ENCODE measurements around the gene WAS.

Gene WAS

GRCh38 chrX:48737213-48737938 lies 53.8 kb downstream of the WAS start:
- DNase-seq (ENCODE audit: low read depth), result peak; percentile 92
- H3K4me3 ChIP-seq (ENCODE audit: control insufficient read depth, low read depth, low read length), result peak overlapping the region; percentile 68
- TF ChIP-seq CTCF (IDR thresholded peaks at IDR 0.05; ENCODE audit: control insufficient read depth, insufficient read depth, low read depth, low read length, missing control alignments), result no peak

- DNase-seq (ENCODE audit: low read depth), result no peak
- H3K4me3 ChIP-seq (ENCODE audit: control insufficient read depth, low read depth, low read length), result peak overlapping the region; percentile 68
- no peak for TF ChIP-seq CTCF (IDR thresholded peaks at IDR 0.05; ENCODE audit: control insufficient read depth, insufficient read depth, low read depth, low read length, missing control alignments)
These were observed 54.3 kb downstream of the WAS start for GRCh38 chrX:48737940-48738339.

Data from AG09309 (cell line).